Fibroblast of the aortic adventitia (primary cell): ENCODE results near the gene JAK2. TPM values are rescaled to one million over a fixed set of nuclear protein-coding genes. Genes with fewer than 3 reads are reported as not detected.

Experiments used
- DNase-seq: peaks from one replicate; pipeline ENCODE4 v3.0.0-alpha.2; 2010; ENCODE audit warnings: low read depth
- H3K4me3 ChIP-seq: 2 replicates; pipeline ENCODE4 v1.5.1; 2011; ENCODE audit warnings: low read depth, mild to moderate bottlenecking, control low read depth, low read length, moderate library complexity
- CTCF ChIP-seq: IDR thresholded peaks from 2 replicates; pipeline ENCODE4 v1.5.1; 2011; ENCODE audit warnings: mild to moderate bottlenecking, low read length, control low read depth, inconsistent platforms; ENCODE audit not compliant: insufficient read depth
- total RNA-seq: library from RNA; depleted of rRNA; stranded (reverse); fragments of >200 nt; gene quantifications from 2 replicates; pipeline ENCODE4 v1.2.3, GENCODE V29; 2012; ENCODE audit warnings: low replicate concordance

Gene JAK2
- total RNA-seq, 1 donor = 19.2 TPM

DNA sequence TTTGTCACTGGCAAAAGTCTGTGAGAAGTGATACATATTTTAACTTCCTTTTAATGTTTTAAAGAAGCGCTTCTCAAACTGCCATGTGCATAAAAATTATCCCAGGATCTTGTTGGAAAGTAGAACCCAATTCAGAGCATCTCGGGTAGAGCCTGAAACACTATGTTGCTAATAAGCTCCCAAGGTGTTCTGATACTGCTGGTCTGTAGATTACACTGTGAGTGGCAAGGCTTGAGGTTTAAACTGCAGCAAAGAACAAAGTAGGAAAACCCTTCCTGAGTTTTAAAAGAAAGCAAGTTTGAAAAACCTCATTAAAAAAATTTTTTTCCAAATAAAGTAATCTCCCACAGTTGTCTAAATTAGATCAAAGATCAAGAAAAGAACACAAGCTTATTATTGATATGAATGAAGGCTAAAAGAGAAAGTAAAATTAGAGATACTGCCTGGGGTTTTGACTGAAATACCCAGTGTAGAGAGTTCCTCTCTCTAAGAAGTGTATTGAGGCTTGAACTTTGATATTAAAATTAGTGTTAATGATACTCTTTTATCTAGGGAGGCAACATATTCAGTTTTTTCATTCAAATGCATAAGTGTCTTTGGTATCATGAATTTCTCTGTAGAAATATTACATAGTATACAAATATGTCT lies 19.8 kb upstream of the JAK2 start:
- no peak for TF ChIP-seq CTCF
- no peak for DNase-seq
- H3K4me3 ChIP-seq = no peak overlapping the region

- no peak for TF ChIP-seq CTCF
- H3K4me3 ChIP-seq = no peak overlapping the region
- peak; percentile 83 for DNase-seq
Observed at GRCh38 chr9:4967523-4967922, 17.5 kb upstream of the JAK2 start.

GRCh38 chr9:4969130-4969529 lies 15.9 kb upstream of the JAK2 start:
- TF ChIP-seq CTCF = no peak
- H3K4me3 ChIP-seq = no peak overlapping the region
- DNase-seq = no peak

- TF ChIP-seq CTCF = no peak
- no peak overlapping the region for H3K4me3 ChIP-seq
- no peak for DNase-seq
Observed at GRCh38 chr9:4970970-4971641, 14.0 kb upstream of the JAK2 start.

GRCh38 chr9:4973246-4973645 lies 11.8 kb upstream of the JAK2 start:
- no peak overlapping the region for H3K4me3 ChIP-seq
- peak; percentile 57 for DNase-seq
- TF ChIP-seq CTCF = no peak

GRCh38 chr9:4973902-4974301 lies 11.2 kb upstream of the JAK2 start:
- H3K4me3 ChIP-seq = no peak overlapping the region
- no peak for TF ChIP-seq CTCF
- no peak for DNase-seq
